H54 (cell line): ENCODE measurements around the gene MYBL2.
"Not testable (repeated sequence)": the region's sequence is repeated elsewhere in the genome, so short reads cannot be mapped to it uniquely, and the experiment has no call there.

Experiments
- DNase-seq: peaks from one replicate; pipeline ENCODE4 v3.0.0; 2011; ENCODE audit warnings: low spot score, mixed read lengths; ENCODE audit not compliant: insufficient read length
- FAIRE-seq: peaks from 3 replicates; lab custom pipeline; 2011; peaks lifted over from hg19 to GRCh38; lab: Jason Lieb, UNC
- POLR2A ChIP-seq: IDR thresholded peaks from 2 replicates; pipeline ENCODE4 v1.6.1; 2011; ENCODE audit warnings: low read depth, mild to moderate bottlenecking, low read length

MYBL2 gene

GRCh38 chr20:43755851-43756250 is 88.9 kb downstream of the MYBL2 start:
- no peak for TF ChIP-seq POLR2A
- no peak for FAIRE-seq
- no peak for DNase-seq

GRCh38 chr20:43757888-43758287 is 91.0 kb downstream of the MYBL2 start:
- DNase-seq, FAIRE-seq: not testable (repeated sequence)

- FAIRE-seq (no peak), DNase-seq (no peak)
- no peak for TF ChIP-seq POLR2A
Measured at GRCh38 chr20:43761386-43762340, 94.7 kb downstream of the MYBL2 start.

GRCh38 chr20:43762911-43763310 is 96.0 kb downstream of the MYBL2 start:
- TF ChIP-seq POLR2A, result no peak
- FAIRE-seq, result no peak

GRCh38 chr20:43765916-43766315 is 99.0 kb downstream of the MYBL2 start:
- DNase-seq (no peak), FAIRE-seq (no peak)
- TF ChIP-seq POLR2A, result no peak

More at GRCh38 chr20:43762911-43763310, 96.0 kb downstream of the MYBL2 start:
- DNase-seq, result no peak
